SK-N-SH treated with all-trans-retinoic acid at 6 μM for 48 hours (cell line): ENCODE data around the gene TMEM18.

Source experiments
- GLIS3 ChIP-seq: fragments of 250-450 bp; sonication (Bioruptor Pico); IDR thresholded peaks from 2 replicates; pipeline ENCODE4 v1.5.0; 2020; ENCODE audit warnings: mild to moderate bottlenecking, moderate library complexity
- ZC3H10 ChIP-seq: fragments of 250-450 bp; sonication (Bioruptor Pico); IDR thresholded peaks from 2 replicates; pipeline ENCODE4 v1.5.1; 2021; ENCODE audit warnings: mild to moderate bottlenecking, moderate library complexity
- ZFP3 ChIP-seq: fragments of 250-450 bp; sonication (Bioruptor Pico); IDR thresholded peaks from 2 replicates; pipeline ENCODE4 v1.5.0; 2020; ENCODE audit warnings: mild to moderate bottlenecking, moderate library complexity
- ZFP30 ChIP-seq: fragments of 450-650 bp; formaldehyde crosslinking; IDR thresholded peaks from 2 replicates; pipeline ENCODE4 v1.5.0; 2022; ENCODE audit warnings: mild to moderate bottlenecking, moderate library complexity
- TF ChIP-seq, protein P1 (sequence below): fragments of 250-450 bp; sonication (Bioruptor Pico); IDR thresholded peaks from 2 replicates; pipeline ENCODE4 v1.8.0; 2020; ENCODE audit warnings: mild to moderate bottlenecking, moderate library complexity, borderline replicate concordance
- TF ChIP-seq, protein P2 (sequence below): fragments of 250-450 bp; sonication (Bioruptor Pico); IDR thresholded peaks from 2 replicates; pipeline ENCODE4 v1.5.1; 2021; ENCODE audit warnings: mild to moderate bottlenecking, moderate library complexity
- TF ChIP-seq, protein P3 (sequence below): fragments of 250-450 bp; sonication (Bioruptor Pico); IDR thresholded peaks from 2 replicates; pipeline ENCODE4 v1.5.1; 2020; ENCODE audit warnings: low read depth, mild to moderate bottlenecking, moderate library complexity
- TF ChIP-seq, protein P4 (sequence below): fragments of 250-450 bp; sonication (Bioruptor Pico); IDR thresholded peaks from 2 replicates; pipeline ENCODE4 v1.8.0; 2021; ENCODE audit warnings: low read depth, mild to moderate bottlenecking, moderate library complexity, borderline replicate concordance

DNA sequence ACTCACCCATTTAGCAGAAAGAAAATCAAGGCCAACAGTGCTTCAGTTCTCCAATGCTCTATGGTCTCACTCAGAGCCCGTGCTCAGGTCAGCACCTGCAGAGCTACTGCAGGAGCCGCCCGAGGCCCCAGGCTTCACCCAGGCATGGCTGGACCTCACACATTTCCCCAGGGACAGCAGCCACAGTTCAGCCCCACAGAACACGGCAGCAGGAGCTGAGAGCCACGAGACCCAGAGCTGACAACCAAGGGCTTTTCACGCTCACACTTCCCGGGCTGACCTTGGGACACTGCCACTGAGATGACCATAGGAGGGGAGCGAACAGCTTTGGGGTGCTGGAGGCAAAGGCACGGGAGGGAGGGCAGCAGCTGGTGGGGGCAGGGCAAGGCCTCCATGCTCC is 4.2 kb downstream of the TMEM18 start:
- TF ChIP-seq GLIS3 (CRISPR knock-in tag) = no peak
- TF ChIP-seq, protein P1, sequence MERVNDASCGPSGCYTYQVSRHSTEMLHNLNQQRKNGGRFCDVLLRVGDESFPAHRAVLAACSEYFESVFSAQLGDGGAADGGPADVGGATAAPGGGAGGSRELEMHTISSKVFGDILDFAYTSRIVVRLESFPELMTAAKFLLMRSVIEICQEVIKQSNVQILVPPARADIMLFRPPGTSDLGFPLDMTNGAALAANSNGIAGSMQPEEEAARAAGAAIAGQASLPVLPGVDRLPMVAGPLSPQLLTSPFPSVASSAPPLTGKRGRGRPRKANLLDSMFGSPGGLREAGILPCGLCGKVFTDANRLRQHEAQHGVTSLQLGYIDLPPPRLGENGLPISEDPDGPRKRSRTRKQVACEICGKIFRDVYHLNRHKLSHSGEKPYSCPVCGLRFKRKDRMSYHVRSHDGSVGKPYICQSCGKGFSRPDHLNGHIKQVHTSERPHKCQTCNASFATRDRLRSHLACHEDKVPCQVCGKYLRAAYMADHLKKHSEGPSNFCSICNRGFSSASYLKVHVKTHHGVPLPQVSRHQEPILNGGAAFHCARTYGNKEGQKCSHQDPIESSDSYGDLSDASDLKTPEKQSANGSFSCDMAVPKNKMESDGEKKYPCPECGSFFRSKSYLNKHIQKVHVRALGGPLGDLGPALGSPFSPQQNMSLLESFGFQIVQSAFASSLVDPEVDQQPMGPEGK (CRISPR knock-in tag) = no peak
- TF ChIP-seq ZFP3 (CRISPR knock-in tag) = no peak
- TF ChIP-seq, protein P2, sequence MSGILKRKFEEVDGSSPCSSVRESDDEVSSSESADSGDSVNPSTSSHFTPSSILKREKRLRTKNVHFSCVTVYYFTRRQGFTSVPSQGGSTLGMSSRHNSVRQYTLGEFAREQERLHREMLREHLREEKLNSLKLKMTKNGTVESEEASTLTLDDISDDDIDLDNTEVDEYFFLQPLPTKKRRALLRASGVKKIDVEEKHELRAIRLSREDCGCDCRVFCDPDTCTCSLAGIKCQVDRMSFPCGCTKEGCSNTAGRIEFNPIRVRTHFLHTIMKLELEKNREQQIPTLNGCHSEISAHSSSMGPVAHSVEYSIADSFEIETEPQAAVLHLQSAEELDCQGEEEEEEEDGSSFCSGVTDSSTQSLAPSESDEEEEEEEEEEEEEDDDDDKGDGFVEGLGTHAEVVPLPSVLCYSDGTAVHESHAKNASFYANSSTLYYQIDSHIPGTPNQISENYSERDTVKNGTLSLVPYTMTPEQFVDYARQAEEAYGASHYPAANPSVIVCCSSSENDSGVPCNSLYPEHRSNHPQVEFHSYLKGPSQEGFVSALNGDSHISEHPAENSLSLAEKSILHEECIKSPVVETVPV (CRISPR knock-in tag) = no peak
- TF ChIP-seq, protein P3, sequence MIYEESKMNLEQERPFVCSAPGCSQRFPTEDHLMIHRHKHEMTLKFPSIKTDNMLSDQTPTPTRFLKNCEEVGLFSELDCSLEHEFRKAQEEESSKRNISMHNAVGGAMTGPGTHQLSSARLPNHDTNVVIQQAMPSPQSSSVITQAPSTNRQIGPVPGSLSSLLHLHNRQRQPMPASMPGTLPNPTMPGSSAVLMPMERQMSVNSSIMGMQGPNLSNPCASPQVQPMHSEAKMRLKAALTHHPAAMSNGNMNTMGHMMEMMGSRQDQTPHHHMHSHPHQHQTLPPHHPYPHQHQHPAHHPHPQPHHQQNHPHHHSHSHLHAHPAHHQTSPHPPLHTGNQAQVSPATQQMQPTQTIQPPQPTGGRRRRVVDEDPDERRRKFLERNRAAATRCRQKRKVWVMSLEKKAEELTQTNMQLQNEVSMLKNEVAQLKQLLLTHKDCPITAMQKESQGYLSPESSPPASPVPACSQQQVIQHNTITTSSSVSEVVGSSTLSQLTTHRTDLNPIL = no peak
- no peak for TF ChIP-seq ZC3H10 (CRISPR knock-in tag)
- TF ChIP-seq ZFP30 (CRISPR knock-in tag) = no peak
- TF ChIP-seq, protein P4, sequence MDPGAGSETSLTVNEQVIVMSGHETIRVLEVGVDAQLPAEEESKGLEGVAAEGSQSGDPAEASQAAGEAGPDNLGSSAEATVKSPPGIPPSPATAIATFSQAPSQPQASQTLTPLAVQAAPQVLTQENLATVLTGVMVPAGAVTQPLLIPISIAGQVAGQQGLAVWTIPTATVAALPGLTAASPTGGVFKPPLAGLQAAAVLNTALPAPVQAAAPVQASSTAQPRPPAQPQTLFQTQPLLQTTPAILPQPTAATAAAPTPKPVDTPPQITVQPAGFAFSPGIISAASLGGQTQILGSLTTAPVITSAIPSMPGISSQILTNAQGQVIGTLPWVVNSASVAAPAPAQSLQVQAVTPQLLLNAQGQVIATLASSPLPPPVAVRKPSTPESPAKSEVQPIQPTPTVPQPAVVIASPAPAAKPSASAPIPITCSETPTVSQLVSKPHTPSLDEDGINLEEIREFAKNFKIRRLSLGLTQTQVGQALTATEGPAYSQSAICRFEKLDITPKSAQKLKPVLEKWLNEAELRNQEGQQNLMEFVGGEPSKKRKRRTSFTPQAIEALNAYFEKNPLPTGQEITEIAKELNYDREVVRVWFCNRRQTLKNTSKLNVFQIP (CRISPR knock-in tag) = no peak
